PC-9 (cell line): ENCODE data around the gene ARHGAP28. TPM values are rescaled to one million over a fixed set of nuclear protein-coding genes. Genes with fewer than 3 reads are reported as not detected.

Experiments
- BruUV-seq: library from RNA; stranded (reverse); fragments of 400-500 nt; replicated peaks from 2 replicates; lab custom pipeline; 2021; lab: Mats Ljungman, UMichigan
- CTCF ChIA-PET: fragments of 300-600 bp; sonication (Branson Sonifier 250); formaldehyde crosslinking; loops from one replicate; lab custom pipeline; 2022; ENCODE audit warnings: antibody characterized with exemption; lab: Charles Lee
- POLR2A ChIA-PET: fragments of 300-600 bp; sonication (Branson Sonifier 250); formaldehyde crosslinking; loops from one replicate; lab custom pipeline; 2022; ENCODE audit warnings: antibody characterized with exemption; ENCODE audit not compliant: unreplicated experiment; lab: Charles Lee
- DNase-seq, 2 experiments: peaks; one replicate each; pipeline versions ENCODE4 v3.0.0 to v3.0.0-alpha.2; 2015 to 2022; ENCODE audit warnings: mixed read lengths in 1 of 2
- H2AFZ ChIP-seq: fragments of 200-600 bp; sonication (generic); 2 replicates; pipeline ENCODE4 v1.8.1; 2017; ENCODE audit warnings: antibody characterized with exemption
- H3F3A ChIP-seq: fragments of 200-600 bp; sonication (generic); 2 replicates; pipeline ENCODE4 v1.8.1; 2017; ENCODE audit warnings: antibody characterized with exemption, mild to moderate bottlenecking, low read depth; ENCODE audit not compliant: insufficient read depth
- H3K27ac ChIP-seq: fragments of 200-600 bp; sonication (generic); 2 replicates; pipeline ENCODE4 v1.6.1; 2016; ENCODE audit warnings: mixed run types
- H3K27me3 ChIP-seq: fragments of 200-600 bp; sonication (generic); 2 replicates; pipeline ENCODE4 v1.6.1; 2016; ENCODE audit warnings: low read depth, mixed run types; ENCODE audit not compliant: insufficient read depth
- H3K36me3 ChIP-seq: fragments of 200-600 bp; sonication (generic); 2 replicates; pipeline ENCODE4 v1.6.1; 2016; ENCODE audit warnings: low read depth, mixed run types
- H3K4me1 ChIP-seq: fragments of 200-600 bp; sonication (generic); replicated peaks from 2 replicates; pipeline ENCODE4 v1.6.1; 2016; ENCODE audit warnings: mixed run types; ENCODE audit not compliant: insufficient read depth
- H3K4me2 ChIP-seq: fragments of 200-600 bp; sonication (generic); 2 replicates; pipeline ENCODE4 v1.6.1; 2017; ENCODE audit warnings: mixed run types
- H3K4me3 ChIP-seq: fragments of 200-600 bp; sonication (generic); 2 replicates; pipeline ENCODE4 v1.6.1; 2016; ENCODE audit warnings: mixed run types
- H3K79me2 ChIP-seq: fragments of 200-600 bp; sonication (generic); 2 replicates; pipeline ENCODE4 v1.6.1; 2017; ENCODE audit warnings: low read depth, mixed run types
- H3K9me2 ChIP-seq: fragments of 200-600 bp; sonication (generic); 2 replicates; pipeline ENCODE4 v1.8.1; 2017; ENCODE audit warnings: mild to moderate bottlenecking; ENCODE audit not compliant: insufficient read depth
- H3K9me3 ChIP-seq: fragments of 200-600 bp; sonication (generic); 2 replicates; pipeline ENCODE4 v1.8.1; 2016; ENCODE audit warnings: low read depth; ENCODE audit not compliant: insufficient read depth
- H4K20me1 ChIP-seq: fragments of 200-600 bp; sonication (generic); 2 replicates; pipeline ENCODE4 v1.8.1; 2017; ENCODE audit not compliant: insufficient read depth
- EZH2 ChIP-seq: fragments of 200-600 bp; sonication (generic); IDR thresholded peaks from 2 replicates; pipeline ENCODE4 v1.8.0; 2017; ENCODE audit warnings: antibody characterized with exemption, low read depth
- intact Hi-C: fragments of 100-400 bp; cut with micrococcal nuclease; formaldehyde crosslinking; loops from one replicate; pipeline ENCODE4 v1.10.0; 2022; ENCODE audit not compliant: unreplicated experiment
- total RNA-seq: library from RNA; stranded (reverse); gene quantifications from 2 replicates; pipeline ENCODE4 v1.2.3, GENCODE V29; 2021
- TF ChIP-seq, protein P1 (sequence below): fragments of 200-600 bp; sonication (generic); conservative IDR thresholded peaks from 2 replicates; pipeline ENCODE4 v1.6.1; 2017; ENCODE audit warnings: mixed run types, antibody characterized with exemption, mild to moderate bottlenecking, moderate library complexity

The ARHGAP28 gene
- total RNA-seq, 1 experiment from 2014 or later = not detected

DNA sequence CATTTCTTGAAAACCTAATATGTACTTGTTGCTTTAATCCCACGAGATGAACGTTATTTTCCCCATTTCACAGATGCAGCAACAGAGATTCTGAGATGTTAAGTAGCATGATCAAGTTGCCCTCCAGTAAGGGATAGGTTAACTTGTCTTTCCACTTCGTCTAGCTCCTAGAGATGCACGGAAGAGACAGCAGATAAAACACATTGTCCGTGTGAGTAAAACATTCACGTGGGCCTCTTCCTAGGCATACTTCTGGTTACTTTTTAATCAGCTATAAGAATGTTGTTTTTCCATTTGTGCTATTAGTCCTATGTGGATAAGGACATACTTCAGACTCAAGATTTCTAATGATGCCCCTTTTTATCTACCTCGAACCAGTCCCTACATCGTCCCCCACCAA is 1.2 kb upstream of the ARHGAP28 start:
- Histone ChIP-seq H3K79me2 (no peaks in the 10 kb centered on the region), H3K4me2 (no peak overlapping the region), H3K4me3 (no peak overlapping the region), H3K36me3 (no peaks in the 10 kb centered on the region), H3K9me2 (no peaks in the 10 kb centered on the region), H3K27ac (no peak overlapping the region), H3K9me3 (no peaks in the 10 kb centered on the region), H2AFZ (no peak overlapping the region), H3F3A (no peaks in the 10 kb centered on the region), H4K20me1 (no peaks in the 10 kb centered on the region), H3K27me3 (no peaks in the 10 kb centered on the region), H3K4me1 (no peaks in the 10 kb centered on the region)
- intact Hi-C loops = no loop called here
- ChIA-PET POLR2A (no interaction called here), CTCF (interaction anchor here (0.6 kb wide), 1 partner anchor 141 kb away, joined by 3 read pairs; no protein-coding TSS in a partner anchor)
- no peak for TF ChIP-seq EZH2
- TF ChIP-seq, protein P1, sequence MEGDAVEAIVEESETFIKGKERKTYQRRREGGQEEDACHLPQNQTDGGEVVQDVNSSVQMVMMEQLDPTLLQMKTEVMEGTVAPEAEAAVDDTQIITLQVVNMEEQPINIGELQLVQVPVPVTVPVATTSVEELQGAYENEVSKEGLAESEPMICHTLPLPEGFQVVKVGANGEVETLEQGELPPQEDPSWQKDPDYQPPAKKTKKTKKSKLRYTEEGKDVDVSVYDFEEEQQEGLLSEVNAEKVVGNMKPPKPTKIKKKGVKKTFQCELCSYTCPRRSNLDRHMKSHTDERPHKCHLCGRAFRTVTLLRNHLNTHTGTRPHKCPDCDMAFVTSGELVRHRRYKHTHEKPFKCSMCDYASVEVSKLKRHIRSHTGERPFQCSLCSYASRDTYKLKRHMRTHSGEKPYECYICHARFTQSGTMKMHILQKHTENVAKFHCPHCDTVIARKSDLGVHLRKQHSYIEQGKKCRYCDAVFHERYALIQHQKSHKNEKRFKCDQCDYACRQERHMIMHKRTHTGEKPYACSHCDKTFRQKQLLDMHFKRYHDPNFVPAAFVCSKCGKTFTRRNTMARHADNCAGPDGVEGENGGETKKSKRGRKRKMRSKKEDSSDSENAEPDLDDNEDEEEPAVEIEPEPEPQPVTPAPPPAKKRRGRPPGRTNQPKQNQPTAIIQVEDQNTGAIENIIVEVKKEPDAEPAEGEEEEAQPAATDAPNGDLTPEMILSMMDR = no peak
- BruUV-seq = no TSS peak
- DNase-seq = no peak

DNA sequence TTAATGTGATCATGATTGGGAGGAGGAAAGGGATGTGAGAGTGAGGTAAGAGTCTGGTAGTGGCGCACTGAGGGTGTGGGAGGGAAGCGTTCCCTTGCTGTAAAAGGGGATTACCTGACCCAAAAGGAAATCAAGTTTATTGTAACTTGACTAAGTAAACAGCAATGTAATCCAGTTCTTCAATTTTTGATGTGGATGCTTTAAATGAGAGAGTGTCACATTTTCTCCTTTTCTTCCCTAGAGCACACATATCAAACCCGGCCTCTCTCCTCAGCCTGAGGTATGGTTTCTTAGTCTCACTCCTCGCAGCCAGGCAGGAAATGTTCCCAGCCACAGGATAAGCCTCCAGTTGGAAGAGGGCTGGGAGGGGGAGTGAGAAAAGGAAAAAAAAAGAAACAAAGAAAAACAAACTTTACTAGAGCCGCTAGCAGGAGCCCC is 688 bp upstream of the ARHGAP28 start:
- no peaks in the 10 kb centered on the region for H3K36me3 ChIP-seq
- H3K27ac ChIP-seq = no peak overlapping the region
- no peaks in the 10 kb centered on the region for H4K20me1 ChIP-seq
- H3K4me3 ChIP-seq = no peak overlapping the region
- intact Hi-C loops = no loop called here
- POLR2A ChIA-PET = no interaction called here
- TF ChIP-seq, protein P1 = no peak
- TF ChIP-seq EZH2 = no peak
- H3F3A ChIP-seq = no peaks in the 10 kb centered on the region
- no peak overlapping the region for H3K4me2 ChIP-seq
- H3K9me2 ChIP-seq = no peaks in the 10 kb centered on the region
- no peak overlapping the region for H2AFZ ChIP-seq
- no peaks in the 10 kb centered on the region for H3K79me2 ChIP-seq
- H3K27me3 ChIP-seq = no peaks in the 10 kb centered on the region
- no peak for DNase-seq
- H3K9me3 ChIP-seq = no peaks in the 10 kb centered on the region
- H3K4me1 ChIP-seq = no peaks in the 10 kb centered on the region
- CTCF ChIA-PET = no interaction called here
- BruUV-seq = no TSS peak

DNA sequence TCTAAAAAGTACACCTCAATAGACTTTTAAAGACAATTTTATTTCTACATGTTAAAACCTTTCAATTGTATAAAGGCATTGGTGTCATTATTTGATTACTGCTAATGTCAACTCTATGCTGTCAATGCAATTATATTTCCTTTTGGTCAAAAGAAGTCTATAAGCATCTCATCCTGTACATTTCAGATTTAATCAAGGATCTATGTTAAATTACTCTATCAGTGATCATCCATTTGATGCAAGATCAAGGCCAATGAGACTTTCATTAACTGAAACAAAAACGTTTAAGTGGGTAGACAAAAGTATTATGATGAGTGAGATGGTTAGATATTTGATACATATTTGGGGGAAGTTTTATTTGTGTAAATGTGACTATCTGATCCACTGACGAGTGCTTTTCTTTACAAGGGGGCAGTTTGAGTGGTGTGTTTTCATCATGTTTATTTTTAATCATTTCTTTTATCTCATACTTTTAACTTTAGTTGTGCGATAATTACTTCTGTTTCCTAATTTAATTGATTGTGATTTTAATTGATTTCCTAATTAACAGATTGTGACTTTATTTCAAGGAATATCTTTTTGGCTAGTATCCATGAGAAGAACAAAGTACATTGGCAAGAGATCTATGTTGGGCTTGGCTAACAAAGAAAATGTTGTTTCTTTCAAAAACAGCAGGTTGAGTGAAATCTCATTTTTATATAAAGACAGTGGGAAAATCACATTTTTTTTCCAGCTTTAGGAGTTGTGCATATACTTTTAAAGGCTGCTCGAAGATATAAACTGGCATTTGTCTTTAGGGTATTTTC is 1.1 kb downstream of the ARHGAP28 start:
- H2AFZ ChIP-seq = no peak overlapping the region

More for the DNA sequence above, 1.1 kb downstream of the ARHGAP28 start:
- no peaks in the 10 kb centered on the region for H3K9me3 ChIP-seq
- no peaks in the 10 kb centered on the region for H3K4me1 ChIP-seq
- H3K36me3 ChIP-seq = no peaks in the 10 kb centered on the region
- no peak for DNase-seq
- no peaks in the 10 kb centered on the region for H3K79me2 ChIP-seq
- no peak overlapping the region for H3K27ac ChIP-seq
- intact Hi-C loops = no loop called here
- H4K20me1 ChIP-seq = no peaks in the 10 kb centered on the region
- ChIA-PET POLR2A (no interaction called here), CTCF (interaction anchor here (0.6 kb wide), 1 partner anchor 518 kb away, joined by 5 read pairs; no protein-coding TSS in a partner anchor)
- no peaks in the 10 kb centered on the region for H3K9me2 ChIP-seq
- BruUV-seq = no TSS peak
- TF ChIP-seq, protein P1 = no peak
- no peak for TF ChIP-seq EZH2
- no peaks in the 10 kb centered on the region for H3K27me3 ChIP-seq
- no peak overlapping the region for H3K4me3 ChIP-seq
- no peak overlapping the region for H3K4me2 ChIP-seq
- no peaks in the 10 kb centered on the region for H3F3A ChIP-seq
